ENCODE data around the gene STXBP3. TPM values are rescaled to one million over a fixed set of nuclear protein-coding genes. Genes with fewer than 3 reads are reported as not detected.

STXBP3 gene
- total and polyA plus RNA-seq, 2 of the 8 experiments (the other 6 are each of a cell fraction or from before 2014, with no cell fraction given) = 6.0 to 38.5 TPM

- H3K4me3 ChIP-seq (ENCODE audit: extremely low read depth in 1 of 4, insufficient read depth in 2 of 4, low read depth in 3 of 4, low read length in 4 of 4) = no peak overlapping the region
- no peak overlapping the region for H2BK5ac ChIP-seq (ENCODE audit: low read depth, low read length)
- no peak overlapping the region for H2BK15ac ChIP-seq (ENCODE audit: low read length)
- H3K9me3 ChIP-seq (ENCODE audit: insufficient read depth in 2 of 2, low read depth in 1 of 2, low read length in 1 of 2) = no peaks in the 10 kb centered on the region
- no peak overlapping the region for H3K56ac ChIP-seq (replicated peaks; ENCODE audit: insufficient read length, low read depth, low read length)
- no peak overlapping the region for H3K14ac ChIP-seq (ENCODE audit: insufficient read length)
- H3K79me2 ChIP-seq (ENCODE audit: control insufficient read depth in 1 of 2, insufficient read depth in 2 of 2, low read length in 2 of 2) = peaks cover 0 to 13% of the 10 kb centered on the region in 2 experiments; a peak in 2 of 4 replicates
- no peak overlapping the region for H2BK120ac ChIP-seq (replicated peaks; ENCODE audit: low read depth, low read length)
- H4K8ac ChIP-seq (ENCODE audit: extremely low read depth, insufficient read depth, low read length) = no peak overlapping the region
- H2BK20ac ChIP-seq (ENCODE audit: low read length) = no peak overlapping the region
- H3K23me2 ChIP-seq (ENCODE audit: low read depth, low read length) = no peaks in the 10 kb centered on the region
- H3K18ac ChIP-seq (ENCODE audit: extremely low read depth, low read length) = no peak overlapping the region
- no peak overlapping the region for H3K9ac ChIP-seq (replicated peaks in 1 of 4; ENCODE audit: extremely low read depth in 1 of 4, low read depth in 3 of 4, low read length in 3 of 4)
- no peak overlapping the region for H3K4me2 ChIP-seq (ENCODE audit: insufficient read depth in 1 of 2, low read depth in 2 of 2, low read length in 2 of 2)
- H3K36me3 ChIP-seq (ENCODE audit: control insufficient read depth in 2 of 4, insufficient read depth in 4 of 4, low read length in 3 of 4) = peaks cover 0 to 38% (median 3%) of the 10 kb centered on the region in 4 experiments; a peak in 3 of 8 replicates
- no peaks in the 10 kb centered on the region for H4K20me1 ChIP-seq (replicated peaks in 1 of 2; ENCODE audit: control insufficient read depth in 1 of 2, insufficient read depth in 2 of 2, low read length in 2 of 2)
- no peak overlapping the region for H2AK5ac ChIP-seq (ENCODE audit: low read depth, low read length)
- H3K27ac ChIP-seq (ENCODE audit: low read depth, low read length) = no peak overlapping the region
- no peak overlapping the region for H4K5ac ChIP-seq (ENCODE audit: insufficient read length, low read depth, low read length)
- H4K91ac ChIP-seq (replicated peaks; ENCODE audit: insufficient read length, low read length) = no peak overlapping the region
- ChIA-PET CTCF (ENCODE audit: partially characterized antibody) (no interaction called here), POLR2A (ENCODE audit: partially characterized antibody) (interaction anchor here (0.9 kb wide), 1 partner anchor 61 kb away, joined by 3 read pairs; no protein-coding TSS in a partner anchor)
- DNase-seq (ENCODE audit: low read depth in 1 of 2, low spot score in 2 of 2) = no peak
- WGBS, 2 experiments (ENCODE audit: extremely low coverage in 1 of 2, insufficient coverage in 1 of 2, insufficient read length in 1 of 2, insufficient replicate concordance in 2 of 2, low coverage in 1 of 2, low lambda C conversion rate in 2 of 2, missing lambda C conversion rate in 1 of 2) = 75% methylated on average over 3 of the region's 3 CpGs; no CpG with 5 or more reads in 1 of the 2 experiments
- H3K79me1 ChIP-seq (ENCODE audit: low read depth, low read length) = no peaks in the 10 kb centered on the region
- H3K23ac ChIP-seq (ENCODE audit: insufficient read length) = no peak overlapping the region
- TF ChIP-seq E2F6 (IDR thresholded peaks at IDR 0.05) (no peak), CTCF (IDR thresholded peaks at IDR 0.05; ENCODE audit: control extremely low read depth in 1 of 3, insufficient read depth in 1 of 3, low read depth in 1 of 3, low read length in 3 of 3) (no peak), SP4 (IDR thresholded peaks at IDR 0.05; ENCODE audit: low read length) (no peak), EZH2 (IDR thresholded peaks at IDR 0.05; ENCODE audit: low read depth, low read length, severe bottlenecking) (no peak), HDAC2 (IDR thresholded peaks at IDR 0.05; ENCODE audit: borderline replicate concordance in 1 of 2, low read depth in 2 of 2, low read length in 2 of 2) (no peak), POU5F1 (IDR thresholded peaks at IDR 0.05; ENCODE audit: low read depth, low read length) (no peak)
- H3K4ac ChIP-seq (replicated peaks; ENCODE audit: insufficient read length, low read depth, low read length) = no peak overlapping the region
- H2BK12ac ChIP-seq (ENCODE audit: low read depth, low read length) = no peak overlapping the region
- no peaks in the 10 kb centered on the region for H3K4me1 ChIP-seq (replicated peaks in 1 of 4; ENCODE audit: control insufficient read depth in 3 of 4, insufficient read depth in 4 of 4, low read length in 3 of 4)
- no peak for FAIRE-seq
- no peak overlapping the region for H2AFZ ChIP-seq (ENCODE audit: low read length)
- H3K27me3 ChIP-seq (replicated peaks in 1 of 4; ENCODE audit: control insufficient read depth in 3 of 4, extremely low read depth in 1 of 4, insufficient read depth in 3 of 4, low read length in 3 of 4) = no peaks in the 10 kb centered on the region
Measured at GRCh38 chr1:108753363-108753762, 6.9 kb downstream of the STXBP3 start.
